ENCODE results near the gene HYAL1.
A peak's percentile ranks its signal among the peaks of the same experiment; 100 is the strongest.
"Not testable (repeated sequence)": the region's sequence is repeated elsewhere in the genome, so short reads cannot be mapped to it uniquely, and the experiment has no call there.

Gene HYAL1

GRCh38 chr3:50292159-50293078, 11.0 kb downstream of the HYAL1 start, which contains the start of gene IFRD2:
TSS of gene IFRD2 (minus strand) at chr3:50292429. CDS start at chr3:50292274, 155 bp downstream.
- peak; percentile 76 for DNase-seq

DNA sequence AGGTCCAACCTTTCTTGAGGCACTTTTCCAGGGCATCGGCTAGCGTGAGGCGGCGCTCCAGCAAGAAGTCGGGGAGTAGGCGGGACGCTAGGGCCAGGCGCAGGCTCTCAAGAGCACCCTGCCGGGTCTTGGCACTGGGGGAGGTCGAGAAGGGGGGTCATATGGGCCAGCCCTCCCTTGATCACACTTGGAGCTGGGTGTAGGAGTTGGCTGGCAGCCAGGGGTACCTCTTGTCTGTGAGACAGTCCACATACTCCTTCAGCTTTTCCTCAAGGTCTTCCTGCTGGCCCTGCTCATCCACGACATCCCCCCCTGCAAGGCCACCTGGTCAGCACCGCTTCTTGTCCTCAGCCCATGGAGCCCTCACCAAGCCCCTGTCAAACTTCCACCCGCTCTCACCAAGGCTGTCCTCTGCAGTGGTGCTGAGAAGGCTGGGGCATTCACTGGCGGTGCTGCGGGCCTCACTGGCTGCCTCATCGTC, 13.2 kb downstream of the HYAL1 start:
- DNase-seq: no peak

GRCh38 chr3:50289130-50289529, 14.2 kb downstream of the HYAL1 start:
- no peak for DNase-seq

- DNase-seq: no peak
Observed at GRCh38 chr3:50288387-50289007, 14.9 kb downstream of the HYAL1 start.

DNA sequence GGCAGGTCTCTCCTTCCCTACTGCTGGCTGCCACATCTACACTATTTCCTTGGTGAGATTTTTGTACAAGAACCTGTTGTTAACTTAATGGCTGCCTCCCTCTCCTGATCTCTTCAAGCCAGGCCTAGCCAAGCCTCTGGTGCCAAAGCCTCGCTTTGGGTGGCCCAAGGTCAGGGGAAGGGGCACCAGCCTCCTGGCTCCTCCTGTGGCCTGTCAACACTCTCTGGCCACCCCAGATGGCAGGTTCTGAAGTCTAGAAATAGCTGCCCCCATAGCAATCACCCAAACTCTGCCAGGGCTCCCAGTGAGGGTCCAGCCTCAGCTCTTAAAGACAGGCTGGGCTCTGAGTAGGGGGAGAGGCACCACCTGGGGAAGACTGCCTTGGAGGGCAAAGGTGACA, 16.1 kb downstream of the HYAL1 start:
- DNase-seq: no peak

- no peak for DNase-seq
Observed at GRCh38 chr3:50286322-50287227, 16.8 kb downstream of the HYAL1 start.

DNA sequence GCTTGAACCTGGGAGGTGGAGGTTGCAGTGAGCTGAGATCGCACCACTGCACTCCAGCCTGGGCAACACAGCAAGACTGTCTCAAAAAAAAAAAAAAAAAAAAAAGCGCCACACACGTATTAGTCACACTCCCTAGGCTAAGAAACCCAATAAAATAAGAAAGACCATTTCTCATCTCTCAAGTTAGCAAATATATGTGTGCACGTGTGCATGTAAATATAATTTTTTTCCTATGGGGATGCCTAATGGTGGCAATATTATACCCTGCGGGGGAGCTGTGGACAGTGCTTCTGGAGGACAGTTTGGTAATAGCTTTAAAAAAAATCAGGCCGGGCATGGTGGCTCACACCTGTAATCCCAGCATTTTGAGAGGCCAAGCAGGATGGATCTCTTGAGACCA, 19.3 kb downstream of the HYAL1 start:
- not testable (repeated sequence) for DNase-seq

- DNase-seq: no peak
Observed at GRCh38 chr3:50279255-50280016, 23.9 kb downstream of the HYAL1 start.

- DNase-seq: no peak
Observed at GRCh38 chr3:50278880-50279224, 24.5 kb downstream of the HYAL1 start, which contains the start of gene LSMEM2. TSS of gene LSMEM2 (plus strand) at chr3:50279087. CDS start at chr3:50279114, 27 bp downstream.

DNA sequence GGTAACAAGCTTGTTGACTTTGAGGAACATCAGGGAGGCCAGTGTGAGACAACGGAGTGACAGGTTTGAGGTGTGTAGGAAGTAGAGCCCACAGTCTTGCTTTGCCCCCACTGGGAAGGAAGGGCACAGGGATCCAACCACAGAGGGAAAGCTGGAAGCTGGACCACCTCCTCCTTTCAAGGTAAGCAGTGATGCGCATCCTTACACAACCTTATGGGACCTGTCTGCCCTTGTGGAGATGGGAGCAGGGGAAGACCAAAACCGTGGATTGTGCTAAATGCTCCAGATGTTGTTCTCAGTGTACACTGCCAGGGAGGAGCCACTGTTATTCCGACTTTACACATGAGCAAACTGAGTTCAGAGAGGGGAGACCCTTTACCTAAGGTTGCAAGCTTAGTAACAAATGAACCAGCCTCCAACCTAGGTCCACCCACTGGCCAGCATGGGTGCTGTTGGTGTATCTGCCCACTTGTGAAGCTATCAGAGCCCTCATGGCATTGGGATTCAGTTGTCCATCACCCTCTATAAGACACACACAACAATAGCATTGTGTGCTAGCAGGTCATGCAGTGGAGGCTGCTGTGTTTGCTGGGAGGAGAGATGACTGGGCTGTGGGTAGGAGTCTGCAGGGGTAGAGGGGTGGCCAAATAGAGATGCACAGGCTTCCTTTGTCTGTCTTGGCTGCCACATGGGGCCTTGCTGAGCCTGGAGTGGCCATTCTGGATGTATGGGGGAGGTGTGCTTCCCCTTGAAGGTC, 25.1 kb downstream of the HYAL1 start:
- no peak for DNase-seq

DNA sequence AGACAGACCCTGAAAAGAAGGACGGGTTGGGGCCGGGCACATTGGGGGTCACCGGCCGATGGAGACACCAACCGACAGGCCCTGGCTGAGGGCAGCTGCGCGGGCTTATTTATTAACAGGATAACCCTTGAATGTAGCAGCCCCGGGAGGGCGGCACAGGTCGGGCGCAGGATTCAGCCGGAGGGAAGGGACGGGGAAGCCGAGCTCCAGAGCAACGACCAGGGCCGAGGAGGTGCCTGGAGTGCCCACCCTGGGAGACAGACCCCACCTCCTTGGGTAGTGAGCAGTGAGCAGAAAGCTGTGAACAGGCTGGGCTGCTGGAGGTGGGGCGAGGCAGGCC, 26.6 kb downstream of the HYAL1 start:
- DNase-seq: no peak

DNA sequence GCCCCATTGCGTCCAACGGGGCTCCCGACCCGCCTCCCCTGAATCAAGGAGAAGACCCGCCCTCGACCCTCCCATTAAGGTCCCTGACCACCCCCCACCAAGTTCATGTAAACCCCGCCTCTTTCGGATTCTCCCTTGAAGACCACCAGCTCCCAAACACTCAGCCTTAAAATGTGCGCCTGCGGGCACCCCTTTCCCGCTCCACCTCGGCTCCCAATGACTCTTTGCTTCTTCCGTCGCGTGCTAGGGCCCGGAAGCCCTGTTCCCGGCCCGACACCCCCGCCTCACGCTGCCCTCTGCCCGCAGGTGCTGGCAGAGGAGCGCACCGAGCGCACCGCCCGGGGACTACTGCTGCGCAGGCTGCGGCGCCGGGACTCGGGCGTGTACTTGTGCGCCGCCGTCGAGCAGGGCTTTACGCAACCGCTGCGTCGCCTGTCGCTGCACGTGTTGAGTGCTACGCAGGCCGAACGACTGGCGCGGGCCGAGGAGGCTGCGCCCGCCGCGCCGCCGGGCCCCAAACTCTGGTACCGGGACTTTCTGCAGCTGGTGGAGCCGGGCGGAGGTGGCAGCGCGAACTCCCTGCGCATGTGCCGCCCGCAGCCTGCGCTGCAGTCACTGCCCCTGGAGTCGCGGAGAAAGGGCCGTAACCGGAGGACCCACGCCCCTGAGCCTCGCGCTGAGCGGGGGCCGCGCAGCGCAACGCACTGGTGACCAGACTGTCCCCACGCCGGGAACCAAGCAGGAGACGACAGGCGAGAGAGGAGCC, 27.2 kb downstream of the HYAL1 start:
- DNase-seq: no peak

DNA sequence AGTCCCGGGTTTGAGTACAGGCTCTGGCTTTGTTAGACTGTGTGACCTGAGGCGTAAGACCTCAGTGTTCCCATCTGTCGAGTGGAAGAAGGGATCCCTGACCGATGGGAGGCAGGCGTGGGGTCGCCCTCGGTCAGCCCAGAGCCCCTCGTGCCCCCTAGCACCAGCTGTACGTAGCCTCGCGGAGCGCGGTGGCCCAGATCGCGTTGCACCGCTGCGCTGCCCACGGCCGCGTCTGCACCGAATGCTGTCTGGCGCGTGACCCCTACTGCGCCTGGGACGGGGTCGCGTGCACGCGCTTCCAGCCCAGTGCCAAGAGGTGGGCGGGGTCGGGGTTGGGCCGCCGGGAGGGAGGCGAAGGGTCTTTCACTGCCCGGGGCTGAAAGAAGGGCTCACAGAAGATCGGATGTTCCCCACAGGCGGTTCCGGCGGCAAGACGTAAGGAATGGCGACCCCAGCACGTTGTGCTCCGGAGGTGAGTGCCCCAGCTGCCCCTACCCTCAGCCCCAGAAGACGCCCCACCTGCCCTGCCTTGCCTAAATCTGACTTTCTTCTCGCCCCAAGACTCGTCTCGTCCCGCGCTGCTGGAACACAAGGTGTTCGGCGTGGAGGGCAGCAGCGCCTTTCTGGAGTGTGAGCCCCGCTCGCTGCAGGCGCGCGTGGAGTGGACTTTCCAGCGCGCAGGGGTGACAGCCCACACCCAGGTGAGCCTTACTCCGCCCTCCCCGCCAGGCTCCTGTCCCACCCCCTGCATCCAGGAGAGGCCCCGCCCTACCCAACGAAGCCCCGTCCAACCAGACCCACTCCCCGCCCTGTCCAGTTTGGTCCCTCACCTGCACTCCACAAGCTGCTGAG, 28.0 kb downstream of the HYAL1 start:
- DNase-seq: no peak

- DNase-seq: peak; percentile 16
Observed at GRCh38 chr3:50274371-50275104, 28.8 kb downstream of the HYAL1 start.

DNA sequence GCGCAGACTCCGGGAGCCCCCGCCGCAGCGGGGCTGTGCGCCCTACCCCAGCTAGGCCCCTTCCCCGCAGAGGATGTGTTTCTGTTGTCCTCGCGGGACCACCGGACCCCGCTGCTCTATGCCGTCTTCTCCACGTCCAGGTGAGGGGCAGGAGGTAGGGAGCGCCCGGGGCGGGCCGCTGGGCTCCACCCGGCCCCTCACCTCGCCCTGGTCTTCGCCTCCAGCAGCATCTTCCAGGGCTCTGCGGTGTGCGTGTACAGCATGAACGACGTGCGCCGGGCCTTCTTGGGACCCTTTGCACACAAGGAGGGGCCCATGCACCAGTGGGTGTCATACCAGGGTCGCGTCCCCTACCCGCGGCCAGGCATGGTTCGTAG, 29.7 kb downstream of the HYAL1 start:
- no peak for DNase-seq

DNA sequence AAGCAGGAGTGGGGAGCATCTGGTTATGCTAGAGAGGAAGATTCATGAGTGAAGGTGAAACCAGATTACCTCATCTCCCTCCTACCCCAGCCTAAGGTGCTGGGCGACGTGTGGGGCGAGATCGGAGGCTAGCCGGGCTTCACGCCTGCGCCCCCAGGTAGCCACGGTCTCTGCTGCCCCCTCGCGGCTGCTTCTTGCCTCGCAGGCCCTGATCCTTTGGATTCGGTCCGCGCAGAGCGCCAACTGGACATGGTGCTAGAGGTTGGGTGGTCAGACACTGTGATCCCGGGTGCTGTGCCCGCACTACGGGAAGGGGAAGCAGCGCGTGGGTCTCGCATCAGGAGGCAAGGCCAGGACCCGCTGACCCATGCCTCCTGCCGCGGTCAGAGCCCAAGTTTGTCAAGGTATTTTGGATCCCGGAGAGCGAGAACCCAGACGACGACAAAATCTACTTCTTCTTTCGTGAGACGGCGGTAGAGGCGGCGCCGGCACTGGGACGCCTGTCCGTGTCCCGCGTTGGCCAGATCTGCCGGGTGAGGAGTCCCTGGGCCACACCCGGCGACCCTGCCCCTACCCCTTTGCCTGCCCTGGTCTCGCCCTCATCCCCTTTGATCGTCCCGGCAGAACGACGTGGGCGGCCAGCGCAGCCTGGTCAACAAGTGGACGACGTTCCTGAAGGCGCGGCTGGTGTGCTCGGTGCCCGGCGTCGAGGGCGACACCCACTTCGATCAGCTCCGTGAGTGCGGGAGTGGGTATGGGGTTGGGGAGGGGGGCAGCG, 30.3 kb downstream of the HYAL1 start:
- no peak for DNase-seq

- DNase-seq: not testable (repeated sequence)
Observed at GRCh38 chr3:50272538-50272910, 30.9 kb downstream of the HYAL1 start.

DNA sequence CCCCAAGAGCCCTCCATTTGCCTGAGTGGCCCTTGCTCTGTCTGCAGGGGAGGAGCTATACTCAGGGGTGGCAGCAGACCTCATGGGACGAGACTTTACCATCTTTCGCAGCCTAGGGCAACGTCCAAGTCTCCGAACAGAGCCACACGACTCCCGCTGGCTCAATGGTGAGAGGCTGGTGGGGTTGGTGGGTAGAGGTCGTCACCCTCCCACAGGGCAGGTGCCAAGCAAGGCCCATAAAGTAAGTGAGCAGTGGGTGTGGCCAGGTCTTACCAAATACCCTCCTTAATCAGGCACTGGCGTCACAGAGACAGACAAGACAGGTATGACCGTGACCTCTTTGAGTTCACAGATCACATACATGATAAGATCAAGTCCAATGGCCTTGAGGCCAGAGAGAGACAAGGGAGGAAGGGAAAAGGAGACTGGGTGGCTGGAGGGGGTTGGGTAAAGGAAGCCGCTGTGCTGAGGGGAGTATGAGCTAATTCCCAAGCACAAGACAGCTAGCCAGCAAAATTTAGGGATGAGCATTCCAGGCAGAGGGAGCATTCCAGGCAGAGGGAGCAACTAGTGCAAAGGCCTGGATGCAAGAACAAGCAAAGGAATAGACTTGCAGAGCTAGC, 31.9 kb downstream of the HYAL1 start:
- DNase-seq: no peak
